K562 (cell line): ENCODE measurements around the gene ATP2A3. TPM values are rescaled to one million over a fixed set of nuclear protein-coding genes. Genes with fewer than 3 reads are reported as not detected.

Source experiments
- ELF1 ChIP-seq: fragments of 200-800 bp; sonication (Bioruptor generic); IDR thresholded peaks from 2 replicates; pipeline ENCODE4 v1.6.1; 2016; ENCODE audit warnings: missing genetic modification characterization, missing compliant biosample characterization
- FOXK2 ChIP-seq, 2 experiments: fragments of 450-650 bp; IDR thresholded peaks in 1 of 2; conservative IDR thresholded peaks in 1 of 2; 2 replicates each; pipeline ENCODE4 v1.6.1; 2016; ENCODE audit warnings: low read depth in 2 of 2, mild to moderate bottlenecking in 1 of 2
- NCOA1 ChIP-seq: fragments of 450-650 bp; IDR thresholded peaks from 2 replicates; pipeline ENCODE4 v1.6.1; 2016; ENCODE audit warnings: low read depth
- NFYB ChIP-seq: IDR thresholded peaks from 2 replicates; pipeline ENCODE4 v1.6.1; 2011; ENCODE audit warnings: mild to moderate bottlenecking, moderate library complexity; ENCODE audit not compliant: insufficient read length; ENCODE audit errors: extremely low read depth
- PTRF ChIP-seq: fragments of 450-650 bp; IDR thresholded peaks from 2 replicates; pipeline ENCODE4 v1.6.1; 2016; ENCODE audit warnings: mild to moderate bottlenecking, missing genetic modification characterization, missing compliant biosample characterization
- SNIP1 ChIP-seq: fragments of 450-650 bp; IDR thresholded peaks from 2 replicates; pipeline ENCODE4 v1.7.1; 2017; ENCODE audit warnings: low read depth, mild to moderate bottlenecking
- SPI1 ChIP-seq: IDR thresholded peaks from 2 replicates; pipeline ENCODE4 v1.6.1; 2011; ENCODE audit warnings: low read depth, low read length, control low read depth, borderline replicate concordance
- TBL1XR1 ChIP-seq, 2 experiments: IDR thresholded peaks; 2 replicates each; pipeline ENCODE4 v1.6.1; 2012; ENCODE audit warnings: improper control_type of control experiment in 2 of 2, low read length in 2 of 2, mild to moderate bottlenecking in 1 of 2
- TOE1 ChIP-seq, 2 experiments: fragments of 450-650 bp in 1 of 2; sonication (generic) in 1 of 2; formaldehyde crosslinking in 1 of 2; IDR thresholded peaks; 2 replicates each; pipeline versions ENCODE4 v1.7.1 to v1.8.0; 2016 to 2022; ENCODE audit warnings: borderline replicate concordance in 2 of 2, mild to moderate bottlenecking in 2 of 2, antibody characterized with exemption in 1 of 2, inconsistent platforms in 1 of 2, low read depth in 1 of 2, missing genetic modification reagents in 1 of 2, moderate library complexity in 1 of 2
- polyA plus RNA-seq, 8 experiments: library from polyadenylated mRNA; depleted of rRNA in 4 of 8; stranded (reverse) in 5 of 8; unstranded in 3 of 8; fragments of >200 nt; fragmentation: Nextera tagmentation in 2 of 8; fragmentation: Illumina TruSeq in 1 of 8; extraction: Ambion mirVana in 2 of 8; extraction: Trizol in 1 of 8; gene quantifications; 2 replicates each; pipeline versions ENCODE4 v1.2.1 to v1.2.3, GENCODE V29; 2011 to 2014; ENCODE audit warnings: inconsistent platforms in 1 of 8, missing spikeins in 1 of 8
- total RNA-seq, 7 experiments: library from RNA; depleted of rRNA in 6 of 7; stranded (reverse); fragments of >200 nt in 6 of 7; fragmentation: Illumina TruSeq in 2 of 7; extraction: Trizol in 2 of 7; gene quantifications; 2 replicates each; pipeline versions ENCODE4 v1.2.1 to v1.2.3, GENCODE V29; 2011 to 2021; ENCODE audit warnings: low replicate concordance in 1 of 7
- TF ChIP-seq, protein P1 (sequence below): fragments of 250-450 bp; sonication (Bioruptor Pico); IDR thresholded peaks from 2 replicates; pipeline ENCODE4 v1.5.0; 2020; ENCODE audit warnings: mild to moderate bottlenecking, borderline replicate concordance
- TF ChIP-seq, protein P2 (sequence below): fragments of 150-350 bp; IDR thresholded peaks from 2 replicates; pipeline ENCODE4 v1.6.1; 2014; ENCODE audit warnings: low read depth, mild to moderate bottlenecking, low read length, borderline replicate concordance
- TF ChIP-seq, protein P3 (sequence below): fragments of 250-450 bp; sonication (Bioruptor Pico); IDR thresholded peaks from 2 replicates; pipeline ENCODE4 v1.8.0; 2021; ENCODE audit warnings: moderate library complexity, mild to moderate bottlenecking, inconsistent platforms
- TF ChIP-seq, protein P4 (sequence below): fragments of 450-650 bp; formaldehyde crosslinking; IDR thresholded peaks from 2 replicates; pipeline ENCODE4 v1.4.0; 2020; ENCODE audit warnings: mild to moderate bottlenecking, mixed read lengths
- TF ChIP-seq, protein P5 (sequence below): fragments of 450-650 bp; formaldehyde crosslinking; conservative IDR thresholded peaks from 2 replicates; pipeline ENCODE4 v1.4.0; 2022; ENCODE audit warnings: mild to moderate bottlenecking, missing genetic modification characterization

Gene ATP2A3
- total and polyA plus RNA-seq, 9 of the 15 experiments (the other 6 are each of a cell fraction or from before 2014, with no cell fraction given) = 0.65 to 103 (median 31.3) TPM

DNA sequence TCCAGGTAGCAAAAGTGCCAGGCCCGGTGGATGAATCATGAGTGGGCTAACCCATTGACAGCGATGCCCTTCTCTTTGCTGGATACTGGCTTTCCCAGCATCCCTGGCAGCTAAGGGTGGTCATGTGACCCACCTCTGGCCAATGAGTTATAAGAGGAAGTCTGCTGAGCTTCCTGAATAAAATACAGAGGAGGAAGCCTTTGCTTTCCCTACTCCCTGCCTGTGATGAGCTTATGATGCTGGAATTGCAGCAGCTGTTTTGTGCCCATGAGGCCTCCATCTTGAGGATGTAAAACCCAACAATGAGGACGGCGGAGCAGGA, 15.0 kb upstream of the ATP2A3 start (continued):
- TF ChIP-seq, protein P1, sequence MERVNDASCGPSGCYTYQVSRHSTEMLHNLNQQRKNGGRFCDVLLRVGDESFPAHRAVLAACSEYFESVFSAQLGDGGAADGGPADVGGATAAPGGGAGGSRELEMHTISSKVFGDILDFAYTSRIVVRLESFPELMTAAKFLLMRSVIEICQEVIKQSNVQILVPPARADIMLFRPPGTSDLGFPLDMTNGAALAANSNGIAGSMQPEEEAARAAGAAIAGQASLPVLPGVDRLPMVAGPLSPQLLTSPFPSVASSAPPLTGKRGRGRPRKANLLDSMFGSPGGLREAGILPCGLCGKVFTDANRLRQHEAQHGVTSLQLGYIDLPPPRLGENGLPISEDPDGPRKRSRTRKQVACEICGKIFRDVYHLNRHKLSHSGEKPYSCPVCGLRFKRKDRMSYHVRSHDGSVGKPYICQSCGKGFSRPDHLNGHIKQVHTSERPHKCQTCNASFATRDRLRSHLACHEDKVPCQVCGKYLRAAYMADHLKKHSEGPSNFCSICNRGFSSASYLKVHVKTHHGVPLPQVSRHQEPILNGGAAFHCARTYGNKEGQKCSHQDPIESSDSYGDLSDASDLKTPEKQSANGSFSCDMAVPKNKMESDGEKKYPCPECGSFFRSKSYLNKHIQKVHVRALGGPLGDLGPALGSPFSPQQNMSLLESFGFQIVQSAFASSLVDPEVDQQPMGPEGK (CRISPR knock-in tag) = no peak
- TF ChIP-seq ELF1 (tag) (0 out of 2 replicates have a peak, but pooled peaks have one; percentile 21), SPI1 (peak; percentile 45; the same call in 1 of the 2 replicates), TOE1 (IDR thresholded peaks at IDR 0.05; ENCODE audit: borderline replicate concordance) (peak; percentile 90), TOE1 (CRISPR knock-in tag; IDR thresholded peaks at IDR 0.05; ENCODE audit: borderline replicate concordance, low read depth) (no peak), PTRF (no peak), SNIP1 (no peak), NCOA1 (no peak), NFYB (peak; percentile 72), FOXK2 (conservative IDR thresholded peaks at IDR 0.05 in 1 of 2, IDR thresholded peaks at IDR 0.05 in 1 of 2; ENCODE audit: low read depth in 2 of 2) (no peak), TBL1XR1 (IDR thresholded peaks at IDR 0.05; ENCODE audit: low read length in 2 of 2) (no peak)
- TF ChIP-seq, protein P2, sequence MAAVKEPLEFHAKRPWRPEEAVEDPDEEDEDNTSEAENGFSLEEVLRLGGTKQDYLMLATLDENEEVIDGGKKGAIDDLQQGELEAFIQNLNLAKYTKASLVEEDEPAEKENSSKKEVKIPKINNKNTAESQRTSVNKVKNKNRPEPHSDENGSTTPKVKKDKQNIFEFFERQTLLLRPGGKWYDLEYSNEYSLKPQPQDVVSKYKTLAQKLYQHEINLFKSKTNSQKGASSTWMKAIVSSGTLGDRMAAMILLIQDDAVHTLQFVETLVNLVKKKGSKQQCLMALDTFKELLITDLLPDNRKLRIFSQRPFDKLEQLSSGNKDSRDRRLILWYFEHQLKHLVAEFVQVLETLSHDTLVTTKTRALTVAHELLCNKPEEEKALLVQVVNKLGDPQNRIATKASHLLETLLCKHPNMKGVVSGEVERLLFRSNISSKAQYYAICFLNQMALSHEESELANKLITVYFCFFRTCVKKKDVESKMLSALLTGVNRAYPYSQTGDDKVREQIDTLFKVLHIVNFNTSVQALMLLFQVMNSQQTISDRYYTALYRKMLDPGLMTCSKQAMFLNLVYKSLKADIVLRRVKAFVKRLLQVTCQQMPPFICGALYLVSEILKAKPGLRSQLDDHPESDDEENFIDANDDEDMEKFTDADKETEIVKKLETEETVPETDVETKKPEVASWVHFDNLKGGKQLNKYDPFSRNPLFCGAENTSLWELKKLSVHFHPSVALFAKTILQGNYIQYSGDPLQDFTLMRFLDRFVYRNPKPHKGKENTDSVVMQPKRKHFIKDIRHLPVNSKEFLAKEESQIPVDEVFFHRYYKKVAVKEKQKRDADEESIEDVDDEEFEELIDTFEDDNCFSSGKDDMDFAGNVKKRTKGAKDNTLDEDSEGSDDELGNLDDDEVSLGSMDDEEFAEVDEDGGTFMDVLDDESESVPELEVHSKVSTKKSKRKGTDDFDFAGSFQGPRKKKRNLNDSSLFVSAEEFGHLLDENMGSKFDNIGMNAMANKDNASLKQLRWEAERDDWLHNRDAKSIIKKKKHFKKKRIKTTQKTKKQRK = no peak
- TF ChIP-seq, protein P3, sequence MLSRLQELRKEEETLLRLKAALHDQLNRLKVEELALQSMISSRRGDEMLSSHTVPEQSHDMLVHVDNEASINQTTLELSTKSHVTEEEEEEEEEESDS (CRISPR knock-in tag) = no peak
- TF ChIP-seq, protein P4, sequence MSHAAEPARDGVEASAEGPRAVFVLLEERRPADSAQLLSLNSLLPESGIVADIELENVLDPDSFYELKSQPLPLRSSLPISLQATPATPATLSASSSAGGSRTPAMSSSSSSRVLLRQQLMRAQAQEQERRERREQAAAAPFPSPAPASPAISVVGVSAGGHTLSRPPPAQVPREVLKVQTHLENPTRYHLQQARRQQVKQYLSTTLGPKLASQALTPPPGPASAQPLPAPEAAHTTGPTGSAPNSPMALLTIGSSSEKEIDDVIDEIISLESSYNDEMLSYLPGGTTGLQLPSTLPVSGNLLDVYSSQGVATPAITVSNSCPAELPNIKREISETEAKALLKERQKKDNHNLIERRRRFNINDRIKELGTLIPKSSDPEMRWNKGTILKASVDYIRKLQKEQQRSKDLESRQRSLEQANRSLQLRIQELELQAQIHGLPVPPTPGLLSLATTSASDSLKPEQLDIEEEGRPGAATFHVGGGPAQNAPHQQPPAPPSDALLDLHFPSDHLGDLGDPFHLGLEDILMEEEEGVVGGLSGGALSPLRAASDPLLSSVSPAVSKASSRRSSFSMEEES = peak; percentile 88
- TF ChIP-seq, protein P5, sequence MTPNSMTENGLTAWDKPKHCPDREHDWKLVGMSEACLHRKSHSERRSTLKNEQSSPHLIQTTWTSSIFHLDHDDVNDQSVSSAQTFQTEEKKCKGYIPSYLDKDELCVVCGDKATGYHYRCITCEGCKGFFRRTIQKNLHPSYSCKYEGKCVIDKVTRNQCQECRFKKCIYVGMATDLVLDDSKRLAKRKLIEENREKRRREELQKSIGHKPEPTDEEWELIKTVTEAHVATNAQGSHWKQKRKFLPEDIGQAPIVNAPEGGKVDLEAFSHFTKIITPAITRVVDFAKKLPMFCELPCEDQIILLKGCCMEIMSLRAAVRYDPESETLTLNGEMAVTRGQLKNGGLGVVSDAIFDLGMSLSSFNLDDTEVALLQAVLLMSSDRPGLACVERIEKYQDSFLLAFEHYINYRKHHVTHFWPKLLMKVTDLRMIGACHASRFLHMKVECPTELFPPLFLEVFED (CRISPR knock-in tag) = no peak
